ENCODE measurements around the gene PDGFC.

DNA sequence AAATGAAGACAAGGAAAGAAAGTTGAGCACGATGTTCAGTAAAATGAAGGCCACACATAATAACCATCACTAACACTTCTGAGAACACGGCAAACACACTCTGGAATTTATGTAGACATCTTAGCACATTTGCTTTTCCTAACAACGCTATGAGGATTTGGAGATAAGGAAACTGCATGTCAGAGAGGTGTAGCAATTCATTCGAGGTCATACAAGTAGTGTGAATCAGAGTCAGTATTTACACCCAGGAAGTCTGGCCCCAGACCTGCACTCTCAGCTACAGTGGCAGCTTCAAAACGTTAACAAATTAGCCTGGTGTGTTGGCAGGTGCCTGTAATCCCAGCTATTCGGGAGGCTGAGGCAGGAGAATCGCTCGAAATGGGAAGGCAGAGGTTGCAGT lies 253.4 kb downstream of the PDGFC start:
- TF ChIP-seq, protein P1, sequence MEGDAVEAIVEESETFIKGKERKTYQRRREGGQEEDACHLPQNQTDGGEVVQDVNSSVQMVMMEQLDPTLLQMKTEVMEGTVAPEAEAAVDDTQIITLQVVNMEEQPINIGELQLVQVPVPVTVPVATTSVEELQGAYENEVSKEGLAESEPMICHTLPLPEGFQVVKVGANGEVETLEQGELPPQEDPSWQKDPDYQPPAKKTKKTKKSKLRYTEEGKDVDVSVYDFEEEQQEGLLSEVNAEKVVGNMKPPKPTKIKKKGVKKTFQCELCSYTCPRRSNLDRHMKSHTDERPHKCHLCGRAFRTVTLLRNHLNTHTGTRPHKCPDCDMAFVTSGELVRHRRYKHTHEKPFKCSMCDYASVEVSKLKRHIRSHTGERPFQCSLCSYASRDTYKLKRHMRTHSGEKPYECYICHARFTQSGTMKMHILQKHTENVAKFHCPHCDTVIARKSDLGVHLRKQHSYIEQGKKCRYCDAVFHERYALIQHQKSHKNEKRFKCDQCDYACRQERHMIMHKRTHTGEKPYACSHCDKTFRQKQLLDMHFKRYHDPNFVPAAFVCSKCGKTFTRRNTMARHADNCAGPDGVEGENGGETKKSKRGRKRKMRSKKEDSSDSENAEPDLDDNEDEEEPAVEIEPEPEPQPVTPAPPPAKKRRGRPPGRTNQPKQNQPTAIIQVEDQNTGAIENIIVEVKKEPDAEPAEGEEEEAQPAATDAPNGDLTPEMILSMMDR (IDR thresholded peaks at IDR 0.05): no peak
- TF ChIP-seq EP300 (IDR thresholded peaks at IDR 0.05): no peak
